Prostate gland (tissue), 2 donors: ENCODE measurements around the gene ZAR1. TPM values are rescaled to one million over a fixed set of nuclear protein-coding genes. Genes with fewer than 3 reads are reported as not detected.

ENCODE experiments used
- DNase-seq: peaks from one replicate; pipeline ENCODE4 v3.0.0-alpha.2; 2019; ENCODE audit warnings: low spot score
- H3K27ac ChIP-seq, 2 donors: fragments of 200-600 bp; sonication (generic); 2 replicates each; pipeline ENCODE4 v1.5.1; 2017 to 2019
- H3K27me3 ChIP-seq: fragments of 200-600 bp; sonication (generic); replicated peaks from 2 replicates; pipeline ENCODE4 v1.5.1; 2019; ENCODE audit not compliant: insufficient read depth
- H3K36me3 ChIP-seq, 2 donors: fragments of 200-600 bp; sonication (generic); 1 replicate in 1 of 2; 2 replicates in 1 of 2; pipeline versions ENCODE4 v1.5.1 to v1.8.1; 2017 to 2019
- H3K4me1 ChIP-seq: fragments of 200-600 bp; sonication (generic); replicated peaks from 2 replicates; pipeline ENCODE4 v1.5.1; 2019
- H3K4me3 ChIP-seq, 2 donors: fragments of 200-600 bp; sonication (generic); 2 replicates each; pipeline ENCODE4 v1.5.1; 2017 to 2019
- H3K9me3 ChIP-seq: fragments of 200-600 bp; sonication (generic); 2 replicates; pipeline ENCODE4 v1.5.1; 2017
- POLR2A ChIP-seq: fragments of 450-650 bp; IDR thresholded peaks from one replicate; pipeline ENCODE4 v1.6.1; 2016; ENCODE audit warnings: antibody characterized with exemption, mild to moderate bottlenecking
- POLR2AphosphoS5 ChIP-seq: sonication (generic); formaldehyde crosslinking; IDR thresholded peaks from one replicate; pipeline ENCODE4 v1.6.1; 2017; ENCODE audit warnings: antibody characterized with exemption
- WGBS: methylation state at CpG from one replicate; pipeline ENCODE4 v1.1.5; 2018; 5-methylcytosine and 5-hydroxymethylcytosine counted together
- intact Hi-C: fragments of 100-400 bp; cut with DNase I; formaldehyde crosslinking; loops from one replicate; pipeline ENCODE4 v1.14.2; 2022
- total RNA-seq, 2 donors: library from RNA; depleted of rRNA; stranded (reverse); fragments of >200 nt; gene quantifications; one replicate each; pipeline ENCODE4 v1.1.0, GENCODE V29; 2016
- TF ChIP-seq, protein P1 (sequence below), 4 experiments: fragments of 200-600 bp in 2 of 4; fragments of 450-650 bp in 2 of 4; sonication (generic) in 2 of 4; IDR thresholded peaks; 1 replicate in 3 of 4; 2 replicates in 1 of 4; pipeline ENCODE4 v1.5.1; 2016 to 2019; ENCODE audit warnings: antibody characterized with exemption in 4 of 4, mild to moderate bottlenecking in 2 of 4, moderate library complexity in 2 of 4

ZAR1 gene
- total RNA-seq, 2 donors from 2014 or later: 1.7 TPM; not detected in 1

DNA sequence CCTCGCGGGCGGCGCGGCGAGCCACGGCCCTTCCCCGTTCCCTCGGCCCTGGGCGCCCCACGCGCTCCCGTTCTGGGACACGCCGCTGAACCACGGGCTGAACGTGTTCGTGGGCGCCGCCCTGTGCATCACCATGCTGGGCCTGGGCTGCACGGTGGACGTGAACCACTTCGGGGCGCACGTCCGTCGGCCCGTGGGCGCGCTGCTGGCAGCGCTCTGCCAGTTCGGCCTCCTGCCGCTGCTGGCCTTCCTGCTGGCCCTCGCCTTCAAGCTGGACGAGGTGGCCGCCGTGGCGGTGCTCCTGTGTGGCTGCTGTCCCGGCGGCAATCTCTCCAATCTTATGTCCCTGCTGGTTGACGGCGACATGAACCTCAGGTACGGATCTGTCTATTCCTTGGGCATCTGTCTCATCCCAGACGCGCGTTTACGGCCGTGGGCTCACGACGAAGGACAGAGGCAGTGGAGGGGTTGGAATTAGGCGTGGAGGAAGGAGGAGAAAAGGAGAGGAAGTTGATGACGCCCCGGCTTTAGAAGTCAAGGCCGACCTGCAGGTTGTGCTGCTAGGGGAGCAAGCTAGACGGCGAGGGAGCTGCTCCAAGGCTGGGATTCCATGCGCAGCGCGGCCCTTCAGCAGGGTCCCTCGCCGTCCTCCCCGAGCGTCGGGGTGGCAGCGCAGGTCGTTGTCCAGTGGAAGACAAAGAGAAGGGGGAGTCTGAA, 6.1 kb upstream of the ZAR1 start:
- H3K27ac ChIP-seq: no peak overlapping the region
- intact Hi-C loops: no loop called here
- DNase-seq: no peak
- H3K36me3 ChIP-seq: no peaks in the 10 kb centered on the region
- no peaks in the 10 kb centered on the region for H3K27me3 ChIP-seq
- H3K4me1 ChIP-seq: no peaks in the 10 kb centered on the region
- H3K9me3 ChIP-seq: no peaks in the 10 kb centered on the region
- TF ChIP-seq, protein P1, sequence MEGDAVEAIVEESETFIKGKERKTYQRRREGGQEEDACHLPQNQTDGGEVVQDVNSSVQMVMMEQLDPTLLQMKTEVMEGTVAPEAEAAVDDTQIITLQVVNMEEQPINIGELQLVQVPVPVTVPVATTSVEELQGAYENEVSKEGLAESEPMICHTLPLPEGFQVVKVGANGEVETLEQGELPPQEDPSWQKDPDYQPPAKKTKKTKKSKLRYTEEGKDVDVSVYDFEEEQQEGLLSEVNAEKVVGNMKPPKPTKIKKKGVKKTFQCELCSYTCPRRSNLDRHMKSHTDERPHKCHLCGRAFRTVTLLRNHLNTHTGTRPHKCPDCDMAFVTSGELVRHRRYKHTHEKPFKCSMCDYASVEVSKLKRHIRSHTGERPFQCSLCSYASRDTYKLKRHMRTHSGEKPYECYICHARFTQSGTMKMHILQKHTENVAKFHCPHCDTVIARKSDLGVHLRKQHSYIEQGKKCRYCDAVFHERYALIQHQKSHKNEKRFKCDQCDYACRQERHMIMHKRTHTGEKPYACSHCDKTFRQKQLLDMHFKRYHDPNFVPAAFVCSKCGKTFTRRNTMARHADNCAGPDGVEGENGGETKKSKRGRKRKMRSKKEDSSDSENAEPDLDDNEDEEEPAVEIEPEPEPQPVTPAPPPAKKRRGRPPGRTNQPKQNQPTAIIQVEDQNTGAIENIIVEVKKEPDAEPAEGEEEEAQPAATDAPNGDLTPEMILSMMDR (IDR thresholded peaks at IDR 0.05): no peak
- TF ChIP-seq POLR2A: no peak
- TF ChIP-seq POLR2AphosphoS5: no peak
- WGBS: 12% methylated on average over 60 of the region's 66 CpGs
- peak overlapping the region; percentile 16 to 32 for H3K4me3 ChIP-seq

DNA sequence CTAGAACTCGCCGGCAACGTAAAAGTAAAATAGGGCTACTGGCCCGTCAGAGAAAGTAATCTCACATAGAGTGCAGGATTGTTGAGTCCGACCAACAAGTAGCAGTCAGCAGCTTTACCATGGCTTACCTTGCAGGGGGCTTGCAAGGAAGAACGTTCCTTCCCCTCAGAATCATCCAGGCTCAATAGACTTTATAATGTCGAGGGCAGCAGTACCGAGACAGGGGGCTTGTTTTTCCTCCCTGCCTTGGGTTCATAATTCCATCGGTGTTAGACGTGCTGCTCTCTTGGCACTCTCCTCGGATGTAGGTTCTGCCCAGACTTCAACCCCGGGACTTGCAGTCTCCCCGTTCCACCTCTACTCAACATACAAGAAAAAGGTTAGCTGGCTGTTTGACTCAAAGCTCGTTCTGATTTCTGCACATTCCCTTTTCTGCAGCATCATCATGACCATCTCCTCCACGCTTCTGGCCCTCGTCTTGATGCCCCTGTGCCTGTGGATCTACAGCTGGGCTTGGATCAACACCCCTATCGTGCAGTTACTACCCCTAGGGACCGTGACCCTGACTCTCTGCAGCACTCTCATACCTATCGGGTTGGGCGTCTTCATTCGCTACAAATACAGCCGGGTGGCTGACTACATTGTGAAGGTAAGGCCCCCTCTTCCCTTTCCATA, 5.4 kb upstream of the ZAR1 start:
- WGBS: 64% methylated on average over 22 of the region's 22 CpGs
- DNase-seq: no peak
- H3K27me3 ChIP-seq: no peaks in the 10 kb centered on the region

DNA sequence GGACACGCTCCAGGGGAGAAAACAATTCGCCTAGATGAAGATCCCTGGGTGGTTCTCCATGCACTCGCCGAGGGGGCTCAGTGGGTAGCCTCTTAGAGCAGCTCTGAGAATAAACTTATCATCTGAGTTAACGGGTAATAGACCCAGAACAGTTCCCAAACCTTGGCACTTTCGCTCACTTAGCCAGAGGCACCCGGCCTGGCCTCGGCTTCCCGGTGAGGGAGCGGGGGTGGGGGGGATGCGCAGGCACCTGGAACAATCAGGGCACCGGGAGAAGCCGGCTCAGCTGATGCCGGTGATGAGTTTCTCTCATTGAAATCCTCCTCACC, 405 bp upstream of the ZAR1 start:
- intact Hi-C loops: no loop called here
- no peaks in the 10 kb centered on the region for H3K9me3 ChIP-seq
- no peak overlapping the region for H3K27ac ChIP-seq
- H3K4me1 ChIP-seq: no peaks in the 10 kb centered on the region
- H3K36me3 ChIP-seq: no peaks in the 10 kb centered on the region
- H3K27me3 ChIP-seq: no peaks in the 10 kb centered on the region
- DNase-seq: no peak
- TF ChIP-seq POLR2A (no peak), POLR2AphosphoS5 (no peak)
- TF ChIP-seq, protein P1 (IDR thresholded peaks at IDR 0.05): no peak
- WGBS: 41% methylated on average over 14 of the region's 14 CpGs
- H3K4me3 ChIP-seq: no peak overlapping the region

More for the DNA sequence above, 5.4 kb upstream of the ZAR1 start:
- Histone ChIP-seq H3K4me3 (no peak overlapping the region), H3K27ac (no peak overlapping the region), H3K36me3 (no peaks in the 10 kb centered on the region), H3K9me3 (no peaks in the 10 kb centered on the region), H3K4me1 (no peaks in the 10 kb centered on the region)
- intact Hi-C loops: no loop called here
- TF ChIP-seq, protein P1 (IDR thresholded peaks at IDR 0.05): no peak
- no peak for TF ChIP-seq POLR2AphosphoS5
- no peak for TF ChIP-seq POLR2A

DNA sequence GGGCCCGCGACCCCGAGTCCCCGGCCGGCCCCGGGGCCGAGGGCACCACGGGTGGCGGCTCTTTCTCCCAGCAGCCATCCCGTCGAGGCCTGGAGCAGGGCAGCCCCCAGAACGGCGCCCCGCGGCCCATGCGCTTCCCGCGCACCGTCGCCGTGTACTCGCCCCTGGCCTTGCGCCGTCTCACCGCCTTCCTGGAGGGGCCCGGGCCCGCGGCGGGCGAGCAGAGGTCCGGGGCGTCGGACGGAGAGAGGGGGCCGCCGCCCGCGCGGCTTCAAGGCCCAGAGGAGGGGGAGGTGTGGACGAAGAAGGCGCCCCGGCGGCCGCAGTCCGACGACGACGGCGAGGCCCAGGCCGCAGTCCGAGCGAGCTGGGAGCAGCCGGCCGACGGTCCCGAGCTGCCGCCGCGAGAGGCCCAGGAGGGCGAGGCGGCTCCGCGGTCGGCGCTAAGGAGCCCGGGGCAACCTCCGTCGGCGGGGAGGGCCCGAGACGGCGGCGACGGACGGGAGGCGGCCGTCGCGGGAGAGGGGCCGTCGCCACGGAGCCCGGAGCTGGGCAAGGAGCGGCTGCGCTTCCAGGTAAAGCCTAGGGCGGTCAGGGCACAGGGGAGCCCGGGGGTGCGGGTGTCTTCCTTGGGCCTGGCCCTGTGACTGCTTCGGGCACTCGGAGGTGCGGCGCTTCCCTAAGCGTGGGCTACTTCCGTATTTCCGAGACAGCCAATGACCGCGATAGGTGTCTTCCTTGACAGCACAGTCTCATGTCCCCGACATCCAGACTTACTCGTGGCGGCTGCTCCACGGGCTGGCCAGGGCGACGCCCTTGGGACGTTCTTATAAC, 845 bp downstream of the ZAR1 start:
- Histone ChIP-seq H3K4me3 (peak overlapping the region in 1 of 2 donors; percentile 20), H3K36me3 (no peaks in the 10 kb centered on the region), H3K9me3 (no peaks in the 10 kb centered on the region), H3K27ac (no peak overlapping the region), H3K27me3 (no peaks in the 10 kb centered on the region), H3K4me1 (no peaks in the 10 kb centered on the region)
- WGBS: 11% methylated on average over 87 of the region's 104 CpGs
- intact Hi-C loops: no loop called here
- TF ChIP-seq POLR2A (no peak), POLR2AphosphoS5 (no peak)
- TF ChIP-seq, protein P1 (IDR thresholded peaks at IDR 0.05): no peak
- DNase-seq: no peak
